Mesenchymal stem cell (in vitro differentiated cells and primary cell): ENCODE results near the gene POLN.

ENCODE experiments used
- DNase-seq: peaks from one replicate; pipeline ENCODE4 v3.0.0-alpha.2; 2013
- H2AFZ ChIP-seq: one replicate; pipeline ENCODE4 v1.6.1; 2013; ENCODE audit warnings: low read depth, mild to moderate bottlenecking, control low read depth, inconsistent platforms, low read length, moderate library complexity
- H2AK5ac ChIP-seq: 2 replicates; pipeline ENCODE4 v1.6.1; 2013; ENCODE audit warnings: low read length, moderate library complexity, mild to moderate bottlenecking, inconsistent platforms; ENCODE audit not compliant: severe bottlenecking
- H2BK120ac ChIP-seq: one replicate; pipeline ENCODE4 v1.6.1; 2013; ENCODE audit warnings: low read depth, mild to moderate bottlenecking, inconsistent platforms, low read length, moderate library complexity
- H2BK12ac ChIP-seq, 2 experiments: one replicate each; pipeline ENCODE4 v1.6.1; 2013; ENCODE audit warnings: inconsistent platforms in 2 of 2, low read length in 2 of 2, mild to moderate bottlenecking in 2 of 2, moderate library complexity in 2 of 2, control low read depth in 1 of 2
- H2BK15ac ChIP-seq: one replicate; pipeline ENCODE4 v1.6.1; 2013; ENCODE audit warnings: mild to moderate bottlenecking, low read depth, inconsistent platforms; ENCODE audit not compliant: poor library complexity, severe bottlenecking
- H2BK5ac ChIP-seq: 2 replicates; pipeline ENCODE4 v1.6.1; 2013; ENCODE audit warnings: low read depth, mild to moderate bottlenecking, low read length, control low read depth, inconsistent platforms; ENCODE audit not compliant: poor library complexity, severe bottlenecking
- H3K14ac ChIP-seq, 2 experiments: one replicate each; pipeline ENCODE4 v1.6.1; 2013; ENCODE audit warnings: inconsistent platforms in 2 of 2, low read length in 2 of 2, control low read depth in 1 of 2, mild to moderate bottlenecking in 1 of 2, moderate library complexity in 1 of 2
- H3K18ac ChIP-seq, 2 experiments: one replicate each; pipeline ENCODE4 v1.6.1; 2013; ENCODE audit warnings: inconsistent platforms in 2 of 2, low read length in 2 of 2, control low read depth in 1 of 2, low read depth in 1 of 2, mild to moderate bottlenecking in 1 of 2
- H3K23ac ChIP-seq, 2 experiments: one replicate each; pipeline ENCODE4 v1.6.1; 2013; ENCODE audit warnings: inconsistent platforms in 2 of 2, low read length in 2 of 2, mild to moderate bottlenecking in 2 of 2, moderate library complexity in 2 of 2, control low read depth in 1 of 2
- H3K27ac ChIP-seq: 2 replicates; pipeline ENCODE4 v1.5.1; 2013; ENCODE audit warnings: mild to moderate bottlenecking, moderate library complexity, low read length, control low read depth, inconsistent platforms; ENCODE audit not compliant: poor library complexity, severe bottlenecking
- H3K27me3 ChIP-seq, 2 experiments: 2 replicates each; pipeline versions ENCODE4 v1.6.1 to v1.7.0; 2013; ENCODE audit warnings: low read length in 2 of 2, mild to moderate bottlenecking in 2 of 2, moderate library complexity in 2 of 2, control low read depth in 1 of 2, inconsistent platforms in 1 of 2; ENCODE audit not compliant: control insufficient read depth in 1 of 2, insufficient read depth in 1 of 2
- H3K36me3 ChIP-seq, 2 experiments: 2 replicates each; pipeline versions ENCODE4 v1.6.1 to v1.7.0; 2013; ENCODE audit warnings: low read length in 2 of 2, control low read depth in 1 of 2, inconsistent platforms in 1 of 2, low read depth in 1 of 2, mild to moderate bottlenecking in 1 of 2; ENCODE audit not compliant: insufficient read depth in 2 of 2, control insufficient read depth in 1 of 2
- H3K4ac ChIP-seq, 2 experiments: one replicate each; pipeline ENCODE4 v1.6.1; 2013; ENCODE audit warnings: inconsistent platforms in 2 of 2, low read length in 2 of 2, mild to moderate bottlenecking in 2 of 2, moderate library complexity in 2 of 2, control low read depth in 1 of 2, low read depth in 1 of 2
- H3K4me1 ChIP-seq: 2 replicates; pipeline ENCODE4 v1.6.1; 2013; ENCODE audit warnings: low read depth, low read length, control low read depth; ENCODE audit not compliant: control insufficient read depth, insufficient read depth
- H3K4me2 ChIP-seq: 2 replicates; pipeline ENCODE4 v1.6.1; 2013; ENCODE audit warnings: low read length, mild to moderate bottlenecking, inconsistent platforms; ENCODE audit not compliant: poor library complexity, severe bottlenecking
- H3K4me3 ChIP-seq, 2 experiments: 2 replicates each; pipeline versions ENCODE4 v1.5.1 to v1.7.0; 2013; ENCODE audit warnings: low read length in 2 of 2, mild to moderate bottlenecking in 2 of 2, control low read depth in 1 of 2, low read depth in 1 of 2; ENCODE audit not compliant: insufficient read depth in 1 of 2
- H3K79me1 ChIP-seq: replicated peaks from 2 replicates; pipeline ENCODE4 v1.6.1; 2013; ENCODE audit warnings: mild to moderate bottlenecking, control low read depth, low read length, inconsistent platforms; ENCODE audit not compliant: poor library complexity, severe bottlenecking
- H3K9ac ChIP-seq: 2 replicates; pipeline ENCODE4 v1.7.0; 2013; ENCODE audit warnings: mild to moderate bottlenecking, low read length, moderate library complexity
- H3K9me3 ChIP-seq: 2 replicates; pipeline ENCODE4 v1.7.0; 2013; ENCODE audit warnings: mild to moderate bottlenecking, low read length; ENCODE audit not compliant: control insufficient read depth
- H4K8ac ChIP-seq: one replicate; pipeline ENCODE4 v1.6.1; 2013; ENCODE audit warnings: inconsistent platforms, mild to moderate bottlenecking, low read length, moderate library complexity
- H4K91ac ChIP-seq: one replicate; pipeline ENCODE4 v1.6.1; 2013; ENCODE audit warnings: mild to moderate bottlenecking, low read length, inconsistent platforms
- WGBS: methylation state at CpG from one replicate; pipeline ENCODE4 v1.1.7; 2013; ENCODE audit warnings: mixed read lengths; 5-methylcytosine and 5-hydroxymethylcytosine counted together

The POLN gene

DNA sequence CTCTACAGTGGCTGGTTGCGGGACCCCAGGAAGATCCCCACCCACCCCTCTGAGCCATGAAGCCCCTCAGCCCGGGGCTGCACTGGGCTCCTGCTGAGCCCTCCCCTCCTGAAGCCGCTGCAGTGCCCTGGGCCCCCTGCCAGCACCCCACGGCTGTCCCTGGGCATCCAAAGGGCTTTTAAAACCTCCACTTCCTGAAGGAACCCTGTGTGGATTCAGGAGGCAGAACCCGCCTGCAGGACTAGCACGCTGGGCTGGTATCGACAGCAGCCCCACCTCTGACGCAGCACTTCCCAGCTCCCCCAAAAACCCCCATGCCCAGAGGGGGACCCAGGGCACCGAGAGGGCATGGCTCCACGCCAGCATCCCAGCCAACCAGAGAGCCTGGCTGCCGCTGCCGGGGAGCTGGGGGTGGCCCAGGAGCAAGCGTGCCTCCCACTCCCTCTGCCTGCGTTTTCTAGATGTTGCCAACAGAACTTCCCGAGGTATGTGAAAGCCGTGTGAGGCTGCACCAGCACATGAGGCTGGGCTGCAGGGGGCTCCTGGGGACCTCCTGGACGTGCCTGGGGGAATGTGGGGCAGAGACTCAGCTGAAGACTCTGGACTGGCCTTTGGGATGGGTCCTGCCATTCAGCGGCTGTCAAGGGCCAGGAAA, 13.7 kb upstream of the POLN start:
- no peak overlapping the region for H3K23ac ChIP-seq
- H3K36me3 ChIP-seq: peaks cover 49 to 95% of the 10 kb centered on the region in 2 experiments
- no peak for DNase-seq
- H3K4me3 ChIP-seq: no peak overlapping the region
- no peak overlapping the region for H3K4ac ChIP-seq
- no peaks in the 10 kb centered on the region for H3K27me3 ChIP-seq
- no peak overlapping the region for H2BK5ac ChIP-seq
- H2BK12ac ChIP-seq: no peak overlapping the region
- H2BK120ac ChIP-seq: no peak overlapping the region
- H2AFZ ChIP-seq: no peak overlapping the region
- H2BK15ac ChIP-seq: no peak overlapping the region
- H3K18ac ChIP-seq: no peak overlapping the region
- H3K4me2 ChIP-seq: no peak overlapping the region
- H3K4me1 ChIP-seq: peaks cover 46% of the 10 kb centered on the region
- no peak overlapping the region for H3K9ac ChIP-seq
- no peak overlapping the region for H3K14ac ChIP-seq
- H3K79me1 ChIP-seq: peaks cover 53% of the 10 kb centered on the region
- H3K9me3 ChIP-seq: no peaks in the 10 kb centered on the region
- no peak overlapping the region for H2AK5ac ChIP-seq
- no peak overlapping the region for H4K8ac ChIP-seq
- H4K91ac ChIP-seq: no peak overlapping the region
- no peak overlapping the region for H3K27ac ChIP-seq
- WGBS: 89% methylated on average over 18 of the region's 18 CpGs

DNA sequence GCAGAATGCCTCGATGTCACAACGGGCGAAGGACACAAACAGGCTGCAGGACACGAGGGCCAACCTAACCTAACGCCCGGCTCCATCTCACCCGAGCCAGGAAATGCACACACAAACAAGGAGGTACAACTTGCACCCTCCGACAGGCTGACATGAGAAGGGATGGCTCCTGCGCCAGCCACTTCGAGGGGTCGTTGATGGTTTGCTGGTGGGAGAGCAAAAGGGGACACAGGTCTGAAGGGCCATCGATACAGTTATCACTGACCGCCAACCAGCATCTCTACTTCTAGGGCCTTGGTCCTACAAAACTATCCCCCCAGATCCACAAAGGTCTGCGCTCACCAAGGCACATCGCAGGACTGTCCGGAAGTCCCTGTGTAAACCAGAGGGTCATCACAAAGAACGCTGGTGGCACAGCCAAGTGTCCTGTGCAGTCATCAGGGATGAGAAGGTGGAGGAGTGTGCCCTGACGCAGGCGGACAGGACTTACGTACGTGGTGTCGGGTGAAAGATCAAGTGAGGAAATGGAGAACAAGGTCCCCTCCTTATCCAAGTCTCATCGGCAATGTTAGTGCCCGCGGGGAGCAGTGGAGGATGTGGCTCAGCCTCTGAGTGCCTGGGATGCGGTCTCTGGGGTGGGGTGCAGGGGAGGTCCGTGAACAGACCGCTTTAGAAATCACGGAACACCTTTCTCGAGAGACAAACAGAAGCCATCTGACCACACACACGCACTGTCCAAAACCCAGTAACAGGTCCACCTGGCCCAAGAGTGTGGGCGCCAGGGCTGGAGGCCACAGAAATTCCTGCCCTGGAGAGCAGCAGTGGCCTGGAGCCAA, 13.0 kb upstream of the POLN start:
- Histone ChIP-seq H2BK120ac (no peak overlapping the region), H3K4me1 (peaks cover 38% of the 10 kb centered on the region), H2BK12ac (no peak overlapping the region), H3K4me3 (no peak overlapping the region), H2BK5ac (no peak overlapping the region), H3K4ac (no peak overlapping the region), H3K27me3 (no peaks in the 10 kb centered on the region), H3K79me1 (peaks cover 52% of the 10 kb centered on the region), H3K14ac (no peak overlapping the region), H3K27ac (no peak overlapping the region), H3K36me3 (peaks cover 56 to 96% of the 10 kb centered on the region in 2 experiments), H4K91ac (no peak overlapping the region), H3K9ac (no peak overlapping the region), H3K18ac (no peak overlapping the region), H2BK15ac (no peak overlapping the region), H4K8ac (no peak overlapping the region), H3K4me2 (no peak overlapping the region), H3K23ac (no peak overlapping the region), H3K9me3 (no peaks in the 10 kb centered on the region), H2AK5ac (no peak overlapping the region), H2AFZ (no peak overlapping the region)
- 95% methylated on average over 32 of the region's 32 CpGs for WGBS
- no peak for DNase-seq

DNA sequence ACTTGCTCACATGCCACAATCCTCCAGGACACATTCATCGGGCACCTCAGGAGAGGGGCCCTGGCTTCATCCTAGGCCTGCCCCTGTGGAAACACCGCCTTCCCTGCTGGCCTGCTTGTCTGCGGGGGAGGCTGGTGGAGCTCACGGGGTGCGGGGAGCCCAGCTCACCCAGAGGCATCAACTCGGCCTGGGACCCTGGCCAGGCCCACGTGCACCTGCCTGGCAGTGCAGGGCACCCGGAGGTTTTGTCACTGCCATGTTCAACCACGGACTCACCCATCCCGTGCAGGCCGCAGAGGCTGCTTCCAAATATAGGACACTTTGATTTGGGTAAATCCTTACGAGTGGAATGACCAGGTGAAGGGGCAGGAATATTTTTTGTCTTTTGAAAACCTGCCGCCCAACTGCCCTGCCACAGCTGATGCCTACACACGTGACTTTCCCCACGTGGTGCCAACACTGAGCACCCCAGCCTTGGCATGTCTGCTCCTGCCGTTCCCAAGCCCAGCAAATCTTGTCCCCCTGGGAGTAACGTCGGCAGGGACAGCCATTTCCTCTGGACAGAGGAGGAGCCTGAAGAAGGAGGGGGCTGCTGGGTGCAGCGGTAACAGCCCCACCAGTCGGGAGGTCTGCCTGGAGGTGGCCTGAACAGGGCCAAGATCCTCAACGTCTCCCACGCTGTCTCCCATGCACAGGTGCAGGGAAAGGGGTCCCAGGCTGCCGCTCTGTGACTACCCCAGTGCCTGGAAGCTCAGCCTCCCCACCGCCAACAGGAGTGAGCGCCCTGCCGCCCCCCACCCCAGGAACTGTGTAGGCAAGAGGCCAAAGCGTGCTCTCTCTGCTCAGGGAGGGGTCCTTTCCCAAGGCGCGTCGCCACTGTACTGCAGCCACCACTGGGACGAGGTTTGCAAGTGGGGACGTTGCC, 11.5 kb upstream of the POLN start:
- no peak overlapping the region for H3K4ac ChIP-seq
- H2BK120ac ChIP-seq: no peak overlapping the region
- H3K27ac ChIP-seq: no peak overlapping the region
- no peaks in the 10 kb centered on the region for H3K9me3 ChIP-seq
- H2BK5ac ChIP-seq: no peak overlapping the region
- no peak overlapping the region for H3K18ac ChIP-seq
- no peaks in the 10 kb centered on the region for H3K27me3 ChIP-seq
- no peak overlapping the region for H2BK12ac ChIP-seq
- DNase-seq: no peak
- peaks cover 60% of the 10 kb centered on the region for H3K79me1 ChIP-seq
- H4K8ac ChIP-seq: no peak overlapping the region
- peaks cover 23% of the 10 kb centered on the region for H3K4me1 ChIP-seq
- H2BK15ac ChIP-seq: no peak overlapping the region
- no peak overlapping the region for H2AFZ ChIP-seq
- H2AK5ac ChIP-seq: no peak overlapping the region
- no peak overlapping the region for H3K14ac ChIP-seq
- WGBS: 92% methylated on average over 32 of the region's 32 CpGs
- H3K9ac ChIP-seq: no peak overlapping the region
- H3K36me3 ChIP-seq: peaks cover 69 to 96% of the 10 kb centered on the region in 2 experiments
- H3K4me2 ChIP-seq: no peak overlapping the region
- H3K4me3 ChIP-seq: no peak overlapping the region
- H3K23ac ChIP-seq: no peak overlapping the region
- no peak overlapping the region for H4K91ac ChIP-seq
